GM21367 (cell line): Measurements from ENCODE around the gene PRKAG2.
"Not testable (repeated sequence)": the region's sequence is repeated elsewhere in the genome, so short reads cannot be mapped to it uniquely, and the experiment has no call there.

ENCODE experiments used
- ATAC-seq: cut with Tn5 transposase; IDR thresholded peaks from one replicate; pipeline ENCODE4 v1.9.1; 2021; ENCODE audit not compliant: unreplicated experiment

The PRKAG2 gene

GRCh38 chr7:151806204-151806603 is 70.7 kb downstream of the PRKAG2 start:
- ATAC-seq, result no peak

- ATAC-seq, result no peak
These were observed 71.7 kb downstream of the PRKAG2 start for GRCh38 chr7:151805191-151805590.

GRCh38 chr7:151804756-151805155 is 72.2 kb downstream of the PRKAG2 start:
- no peak for ATAC-seq

- no peak for ATAC-seq
These were observed 73.1 kb downstream of the PRKAG2 start for GRCh38 chr7:151803841-151804240.

GRCh38 chr7:151802469-151802846 is 74.5 kb downstream of the PRKAG2 start:
- ATAC-seq, result no peak

- ATAC-seq, result no peak
These were observed 75.0 kb downstream of the PRKAG2 start for GRCh38 chr7:151801782-151802468.

- ATAC-seq, result no peak
These were observed 75.6 kb downstream of the PRKAG2 start for GRCh38 chr7:151801291-151801690.

GRCh38 chr7:151800861-151801260 is 76.1 kb downstream of the PRKAG2 start:
- ATAC-seq, result no peak

- no peak for ATAC-seq
These were observed 76.5 kb downstream of the PRKAG2 start for GRCh38 chr7:151800391-151800790.

DNA sequence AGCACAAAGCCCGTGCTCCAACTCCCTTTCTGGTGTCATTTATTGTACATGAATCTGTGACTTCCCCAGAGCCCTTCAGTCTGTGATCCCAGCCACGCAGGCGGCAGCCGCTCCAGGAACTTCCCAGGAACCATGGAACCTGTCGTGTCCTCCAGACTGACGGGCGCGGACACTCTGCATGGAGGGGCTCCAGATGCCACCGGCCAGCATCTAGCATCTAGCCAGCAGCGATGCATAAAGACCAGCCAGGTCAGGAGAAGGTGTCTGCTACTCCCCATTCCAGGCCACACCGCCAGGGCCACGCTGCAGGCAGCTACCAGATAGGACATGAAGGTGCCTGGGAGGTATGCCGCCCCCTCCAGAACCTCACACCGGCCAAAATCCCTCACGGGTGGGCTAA is 77.4 kb downstream of the PRKAG2 start:
- no peak for ATAC-seq

DNA sequence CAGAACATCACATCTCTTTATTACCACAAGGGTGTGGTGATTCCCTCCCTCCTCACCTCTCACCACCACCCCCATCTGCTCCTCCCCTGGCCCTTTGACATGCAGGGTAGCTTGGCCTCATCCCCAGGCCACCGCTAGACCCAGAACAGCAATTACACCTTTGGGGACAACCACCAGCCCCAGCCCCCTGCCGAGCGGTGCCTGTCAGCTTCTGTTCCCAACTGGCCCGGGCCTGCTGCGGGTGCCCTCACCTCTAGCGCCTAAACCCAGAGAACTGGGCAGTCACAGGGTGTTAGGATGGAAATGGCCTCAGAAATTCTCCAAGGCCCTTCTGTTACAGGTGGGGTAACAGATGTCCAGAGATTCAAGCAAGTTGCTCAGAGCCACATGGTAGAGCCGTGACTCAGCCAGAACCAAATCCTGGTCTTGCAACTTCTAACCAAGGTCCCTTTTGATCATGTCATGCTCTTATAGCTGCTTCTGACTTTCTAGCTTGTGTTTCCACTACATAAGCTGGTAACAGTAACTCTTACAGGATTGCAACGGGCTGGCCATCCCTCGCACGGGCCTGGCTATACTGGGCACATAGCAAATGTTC is 78.0 kb downstream of the PRKAG2 start:
- no peak for ATAC-seq

GRCh38 chr7:151797667-151798307 is 79.1 kb downstream of the PRKAG2 start:
- ATAC-seq, result not testable (repeated sequence)

DNA sequence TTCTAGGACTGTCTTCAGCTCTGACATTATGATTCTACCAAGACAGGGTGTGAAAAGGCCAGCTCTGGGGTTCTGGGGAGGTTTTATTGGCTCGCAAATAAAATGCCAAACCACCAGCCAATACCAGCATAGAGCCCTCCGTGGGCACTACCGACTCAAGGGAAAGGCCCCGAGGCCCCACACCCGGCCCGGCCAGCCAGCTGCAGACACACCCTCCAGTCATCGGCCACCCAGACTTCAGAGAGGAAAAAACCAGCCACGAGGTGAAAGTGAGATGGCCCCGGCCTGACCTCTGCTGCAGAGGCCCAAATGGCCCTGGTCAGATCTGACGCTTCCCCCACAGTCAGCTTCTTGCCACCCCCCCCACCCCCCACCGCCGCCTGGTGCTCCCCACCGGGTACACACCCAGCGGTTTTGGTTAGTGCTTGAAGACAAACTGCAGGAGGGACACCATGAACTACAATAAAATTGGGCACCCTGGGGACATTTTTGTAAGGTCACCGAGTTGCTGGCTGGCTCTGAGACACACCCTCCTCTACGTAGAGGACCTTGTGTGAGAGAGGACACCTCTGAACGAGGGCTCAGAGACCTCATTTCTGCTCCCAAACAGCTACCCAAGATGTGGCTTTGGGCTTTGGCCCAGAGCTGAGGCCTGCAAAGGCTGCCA is 79.9 kb downstream of the PRKAG2 start:
- ATAC-seq, result no peak

DNA sequence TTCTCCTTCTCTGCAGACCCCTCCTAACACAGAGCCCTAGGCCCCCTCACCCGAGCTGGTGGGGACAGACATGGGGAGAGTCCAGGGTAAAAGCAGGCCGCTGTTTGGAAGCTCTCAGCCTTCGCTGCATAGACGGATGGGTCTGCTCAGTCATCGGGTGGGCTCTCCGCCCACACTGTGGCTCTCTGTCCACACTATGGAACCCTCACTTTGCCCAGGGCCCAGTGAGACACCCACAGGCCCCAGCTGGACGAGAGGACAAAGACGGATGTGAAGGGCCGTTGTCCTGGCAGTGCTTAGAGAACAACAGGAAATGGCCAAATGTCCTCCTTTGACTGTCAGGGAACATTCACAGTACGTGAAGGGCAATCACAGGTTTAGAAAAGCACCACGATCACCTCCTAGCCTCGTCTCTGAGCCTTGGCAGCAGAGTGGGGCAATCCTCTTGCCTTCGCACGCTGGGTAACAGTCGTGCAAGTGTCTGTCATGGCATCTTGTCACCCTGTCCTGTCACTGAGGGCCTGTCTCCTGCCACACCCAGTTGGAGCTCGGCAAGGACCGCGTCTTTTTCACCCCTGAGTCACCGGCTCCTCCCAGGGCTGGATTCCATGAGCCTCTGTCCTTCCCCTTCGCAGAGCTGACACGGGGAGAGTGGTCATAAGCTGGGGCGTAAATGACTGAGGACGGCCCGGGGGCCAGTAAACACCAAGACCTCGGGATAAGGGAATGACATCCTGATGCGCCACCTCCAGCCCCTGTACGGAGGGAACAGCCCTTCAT is 80.6 kb downstream of the PRKAG2 start:
- ATAC-seq, result no peak

DNA sequence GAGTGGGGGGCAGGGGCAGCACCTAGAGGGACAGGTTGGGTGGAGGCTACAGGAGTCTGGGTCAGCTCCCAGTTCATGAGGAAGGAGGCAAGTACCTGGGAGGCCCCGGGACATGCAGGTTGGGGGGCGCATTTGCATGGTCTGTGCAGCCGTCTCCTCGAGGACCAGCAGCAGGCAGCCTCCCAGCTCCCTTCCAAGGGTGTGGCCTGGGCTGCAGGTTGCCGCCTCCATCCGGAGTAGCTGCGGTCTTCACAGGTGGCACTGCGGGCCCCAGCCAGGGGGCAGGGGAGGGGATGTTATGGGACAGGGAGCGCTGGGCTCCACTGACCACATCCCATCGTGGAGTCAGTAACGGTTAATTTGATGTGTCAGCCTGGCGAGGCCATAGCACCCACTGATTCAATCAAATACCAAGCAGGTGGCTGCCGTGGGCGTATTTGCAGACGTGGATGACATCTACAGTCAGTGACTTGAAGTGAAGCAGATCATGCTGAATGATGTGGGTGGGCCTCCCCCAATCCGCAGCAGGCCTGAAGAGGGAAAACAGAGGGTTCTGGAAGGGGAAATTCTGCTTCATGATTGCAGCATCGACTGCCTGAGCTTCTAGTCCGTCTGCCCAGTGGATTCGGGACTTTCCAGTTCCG is 81.6 kb downstream of the PRKAG2 start:
- ATAC-seq, result no peak

DNA sequence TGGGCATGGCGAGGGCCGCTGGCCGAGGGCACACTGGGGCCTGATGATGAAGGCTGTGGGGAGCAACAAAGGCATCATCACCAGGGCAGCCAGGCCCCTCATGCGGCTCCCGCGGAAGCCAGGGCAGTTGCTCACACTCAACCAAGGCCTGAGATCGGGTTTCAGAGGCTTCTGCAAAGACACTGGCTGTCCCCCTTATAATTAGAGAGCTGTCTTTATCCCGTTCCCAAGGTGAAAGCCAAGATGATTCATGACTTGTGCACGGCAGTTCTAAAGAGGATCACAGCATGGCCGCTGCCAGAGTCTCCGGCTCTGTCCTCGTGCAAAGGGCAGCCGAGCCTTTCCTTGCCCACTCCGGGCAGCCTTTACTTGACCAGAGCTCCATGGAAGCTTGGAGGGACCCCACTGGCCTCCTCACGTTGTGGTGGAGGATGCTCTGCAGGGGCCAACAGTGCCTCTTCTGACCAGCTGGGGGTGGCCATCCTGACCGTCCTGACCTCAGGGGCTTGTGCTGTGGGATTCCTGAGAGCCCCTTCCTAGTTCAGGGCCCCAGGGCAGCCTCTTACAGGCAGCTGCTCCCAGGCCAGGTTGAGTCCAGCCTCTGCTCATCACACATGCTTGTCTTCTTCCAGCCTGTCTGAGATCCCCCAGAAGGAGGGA is 82.3 kb downstream of the PRKAG2 start:
- ATAC-seq, result no peak

GRCh38 chr7:151793991-151794507 is 82.9 kb downstream of the PRKAG2 start:
- ATAC-seq, result no peak

DNA sequence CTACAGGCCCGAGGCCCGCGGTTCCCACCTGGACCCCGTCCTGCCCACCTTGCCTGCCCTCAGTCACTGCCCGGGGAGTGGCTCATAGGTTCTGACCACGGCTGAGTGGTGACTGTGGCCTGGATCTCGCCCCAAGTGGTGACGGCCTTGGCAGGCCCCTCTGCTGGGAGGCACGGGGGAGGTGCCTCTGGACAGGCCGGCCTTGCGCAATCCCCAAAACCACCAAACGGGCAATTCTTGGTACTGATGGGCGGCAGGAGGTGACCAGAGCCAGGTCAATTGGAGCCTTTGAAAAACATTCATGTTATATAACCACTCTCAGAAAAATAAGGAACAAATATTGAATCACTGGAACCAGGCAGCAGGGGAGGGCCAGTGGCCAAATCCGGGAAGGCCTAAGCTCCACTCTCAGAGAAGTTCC is 83.4 kb downstream of the PRKAG2 start:
- no peak for ATAC-seq

DNA sequence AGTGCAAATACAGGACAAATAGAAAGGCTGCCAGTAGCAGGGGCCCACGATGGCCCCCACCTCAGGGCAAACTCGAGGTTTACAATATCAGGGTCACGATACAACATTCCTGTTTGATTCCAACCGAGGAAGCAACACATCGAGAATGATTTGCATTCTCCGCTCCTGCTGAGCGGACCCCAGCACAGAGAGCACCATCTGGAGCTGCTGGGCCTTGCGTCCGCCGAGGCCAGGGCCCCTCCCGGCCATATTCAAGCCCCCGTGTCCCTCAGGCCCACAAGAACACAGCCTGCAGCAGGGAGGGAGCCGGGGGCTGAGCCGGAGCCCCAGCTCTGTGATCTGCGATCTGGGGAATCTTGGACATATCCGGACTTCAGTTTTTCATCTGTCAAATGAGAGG is 84.3 kb downstream of the PRKAG2 start:
- ATAC-seq, result no peak

- ATAC-seq, result no peak
These were observed 84.8 kb downstream of the PRKAG2 start for GRCh38 chr7:151792086-151792485.
